ENCODE data around the gene BLTP3A. TPM values are rescaled to one million over a fixed set of nuclear protein-coding genes. Genes with fewer than 3 reads are reported as not detected.
"Not testable (repeated sequence)": the region's sequence is repeated elsewhere in the genome, so short reads cannot be mapped to it uniquely, and the experiment has no call there.

The BLTP3A gene
- total RNA-seq = 14.4 and 20.6 TPM in 2 replicates
- polyA plus RNA-seq = 6.4 and 12.7 TPM in 2 replicates

- Histone ChIP-seq H3K4me1 (ENCODE audit: low read depth) (peaks cover 2% of the 10 kb centered on the region), H3K36me3 (no peaks in the 10 kb centered on the region), H3K9me3 (ENCODE audit: low read depth) (no peaks in the 10 kb centered on the region), H3K27ac (peak within 1 kb of the TSS; percentile 92), H3K4me3 (peak within 1 kb of the TSS; percentile 83), H3K27me3 (no peaks in the 10 kb centered on the region)
- DNase-seq (ENCODE audit: low read depth in 1 of 2, low spot score in 1 of 2) = peak; percentile 75 to 92
- TF ChIP-seq CTCF (IDR thresholded peaks at IDR 0.05; ENCODE audit: low read depth, low read length) = no peak
Measured at GRCh38 chr6:34791701-34792604, at the start of gene BLTP3A. Gene BLTP3A, plus strand, starts transcription at chr6:34792083. Its CDS starts 168 bp downstream, at chr6:34792251.

- Histone ChIP-seq H3K27ac (no peak overlapping the region), H3K9me3 (ENCODE audit: low read depth) (no peaks in the 10 kb centered on the region), H3K4me3 (no peak overlapping the region), H3K27me3 (no peaks in the 10 kb centered on the region), H3K36me3 (no peaks in the 10 kb centered on the region), H3K4me1 (ENCODE audit: low read depth) (no peaks in the 10 kb centered on the region)
- no peak for DNase-seq (ENCODE audit: low read depth in 1 of 2, low spot score in 1 of 2)
- TF ChIP-seq CTCF (IDR thresholded peaks at IDR 0.05; ENCODE audit: low read depth, low read length) = no peak
Measured at GRCh38 chr6:34742094-34742493, 49.8 kb upstream of the BLTP3A start.

- Histone ChIP-seq H3K27ac (no peak overlapping the region), H3K4me3 (no peak overlapping the region), H3K36me3 (no peaks in the 10 kb centered on the region), H3K9me3 (ENCODE audit: low read depth) (no peaks in the 10 kb centered on the region), H3K27me3 (no peaks in the 10 kb centered on the region), H3K4me1 (ENCODE audit: low read depth) (no peaks in the 10 kb centered on the region)
- TF ChIP-seq CTCF (IDR thresholded peaks at IDR 0.05; ENCODE audit: low read depth, low read length) = no peak
- DNase-seq (ENCODE audit: low read depth in 1 of 2, low spot score in 1 of 2) = no peak
Measured at GRCh38 chr6:34743625-34744293, 48.1 kb upstream of the BLTP3A start.

GRCh38 chr6:34744294-34744647, 47.6 kb upstream of the BLTP3A start:
- not testable (repeated sequence) for DNase-seq (ENCODE audit: low read depth in 1 of 2, low spot score in 1 of 2); H3K27ac ChIP-seq; H3K27me3 ChIP-seq; H3K4me1 ChIP-seq (ENCODE audit: low read depth); H3K4me3 ChIP-seq; H3K36me3 ChIP-seq; H3K9me3 ChIP-seq (ENCODE audit: low read depth)

GRCh38 chr6:34745277-34746103, 46.4 kb upstream of the BLTP3A start:
- Histone ChIP-seq H3K27ac (no peak overlapping the region), H3K27me3 (no peaks in the 10 kb centered on the region), H3K4me1 (ENCODE audit: low read depth) (no peaks in the 10 kb centered on the region), H3K9me3 (ENCODE audit: low read depth) (no peaks in the 10 kb centered on the region), H3K4me3 (no peak overlapping the region), H3K36me3 (no peaks in the 10 kb centered on the region)
- peak in 1 of 2 donors; percentile 62 for DNase-seq (ENCODE audit: low read depth in 1 of 2, low spot score in 1 of 2)
- TF ChIP-seq CTCF (IDR thresholded peaks at IDR 0.05; ENCODE audit: low read depth, low read length) = no peak
